ENCODE measurements around the gene ZMYND8. TPM values are rescaled to one million over a fixed set of nuclear protein-coding genes. Genes with fewer than 3 reads are reported as not detected.
"Not testable (repeated sequence)": the region's sequence is repeated elsewhere in the genome, so short reads cannot be mapped to it uniquely, and the experiment has no call there.

ZMYND8 gene
- total RNA-seq, 2 experiments from 2014 or later, result 28.1 to 29.6 TPM

- ChIA-PET CTCF (interaction anchor here (1.3 to 3.2 kb wide), 3 partner anchors 9 to 415 kb away, joined by 5 to 26 read pairs (median 8); no protein-coding TSS in a partner anchor), POLR2A (no interaction called here)
- Mint-ChIP-seq H3K9me3 (no peaks in the 10 kb centered on the region), H3K4me3 (no peak overlapping the region), H3K27me3 (no peaks in the 10 kb centered on the region), H3K36me3 (peaks cover 9% of the 10 kb centered on the region), H3K27ac (no peak overlapping the region), H3K4me1 (ENCODE audit: low read depth) (no peaks in the 10 kb centered on the region)
- DNase-seq, result peak; percentile 12
- intact Hi-C loops (cut with micrococcal nuclease), result no loop called here
These were observed 150.8 kb downstream of the ZMYND8 start for GRCh38 chr20:47205577-47206123.

GRCh38 chr20:47204850-47205122, 151.7 kb downstream of the ZMYND8 start:
- intact Hi-C loops (cut with micrococcal nuclease); POLR2A ChIA-PET; H3K4me1 Mint-ChIP-seq (ENCODE audit: low read depth); H3K36me3 Mint-ChIP-seq; H3K27ac Mint-ChIP-seq; H3K9me3 Mint-ChIP-seq; H3K27me3 Mint-ChIP-seq; DNase-seq; H3K4me3 Mint-ChIP-seq: not testable (repeated sequence)
- CTCF ChIA-PET, result interaction anchor here (1.3 to 3.2 kb wide), 3 partner anchors 8 to 416 kb away, joined by 5 to 26 read pairs (median 8); no protein-coding TSS in a partner anchor

GRCh38 chr20:47204008-47204849, 152.3 kb downstream of the ZMYND8 start:
- CTCF ChIA-PET, result interaction anchor here (1.5 to 1.7 kb wide), 2 partner anchors 8 to 180 kb away, joined by 5 read pairs; no protein-coding TSS in a partner anchor
- intact Hi-C loops (cut with micrococcal nuclease), result no loop called here

GRCh38 chr20:47202733-47203667, 153.5 kb downstream of the ZMYND8 start:
- ChIA-PET POLR2A (interaction anchor here (0.6 kb wide), 1 partner anchor 407 kb away, joined by 3 read pairs; no protein-coding TSS in a partner anchor), CTCF (interaction anchor here (1.5 to 1.8 kb wide), 3 partner anchors 70 to 181 kb away, joined by 5 to 12 read pairs (median 6); no protein-coding TSS in a partner anchor)
- Mint-ChIP-seq H3K4me3 (no peak overlapping the region), H3K36me3 (no peaks in the 10 kb centered on the region), H3K27me3 (peaks cover 2% of the 10 kb centered on the region), H3K9me3 (no peaks in the 10 kb centered on the region), H3K27ac (no peak overlapping the region), H3K4me1 (ENCODE audit: low read depth) (peaks cover 8% of the 10 kb centered on the region)
- no peak for DNase-seq
- intact Hi-C loops (cut with micrococcal nuclease), result no loop called here

More at GRCh38 chr20:47204008-47204849, 152.3 kb downstream of the ZMYND8 start:
- Mint-ChIP-seq H3K4me1 (ENCODE audit: low read depth) (no peaks in the 10 kb centered on the region), H3K27ac (no peak overlapping the region), H3K4me3 (no peak overlapping the region), H3K27me3 (peaks cover 2% of the 10 kb centered on the region), H3K36me3 (no peaks in the 10 kb centered on the region), H3K9me3 (no peaks in the 10 kb centered on the region)
- POLR2A ChIA-PET, result no interaction called here
- no peak for DNase-seq

GRCh38 chr20:47201074-47201730, 155.3 kb downstream of the ZMYND8 start:
- DNase-seq, result no peak
- Mint-ChIP-seq H3K27me3 (peaks cover 2% of the 10 kb centered on the region), H3K27ac (no peak overlapping the region), H3K9me3 (no peaks in the 10 kb centered on the region), H3K4me3 (no peak overlapping the region), H3K4me1 (ENCODE audit: low read depth) (peaks cover 14% of the 10 kb centered on the region), H3K36me3 (no peaks in the 10 kb centered on the region)
- ChIA-PET POLR2A (no interaction called here), CTCF (interaction anchor here (0.8 to 1.8 kb wide), 4 partner anchors 20 to 183 kb away, joined by 3 to 12 read pairs (median 4); no protein-coding TSS in a partner anchor)
- intact Hi-C loops (cut with micrococcal nuclease), result no loop called here

- Mint-ChIP-seq H3K9me3 (no peaks in the 10 kb centered on the region), H3K36me3 (no peaks in the 10 kb centered on the region), H3K27ac (no peak overlapping the region), H3K4me1 (ENCODE audit: low read depth) (peaks cover 15% of the 10 kb centered on the region), H3K4me3 (no peak overlapping the region), H3K27me3 (peaks cover 3% of the 10 kb centered on the region)
- POLR2A ChIA-PET, result interaction anchor here (1.1 to 1.3 kb wide), 4 partner anchors 75 to 288 kb away, joined by 3 to 5 read pairs (median 5); no protein-coding TSS in a partner anchor
- CTCF ChIA-PET, result interaction anchor here (0.7 to 8.2 kb wide), 14 partner anchors 8 to 465 kb away, joined by 3 to 207 read pairs (median 4); no protein-coding TSS in a partner anchor
- intact Hi-C loops (cut with micrococcal nuclease), result loop anchor here (1.0 to 10.0 kb wide), 3 partner anchors 74 to 466 kb away; no protein-coding TSS in a partner anchor
- DNase-seq, result no peak
These were observed 157.4 kb downstream of the ZMYND8 start for GRCh38 chr20:47198996-47199552.

- intact Hi-C loops (cut with micrococcal nuclease), result loop anchor here (1.0 to 10.0 kb wide), 3 partner anchors 75 to 467 kb away; no protein-coding TSS in a partner anchor
- DNase-seq, result peak; percentile 79
- Mint-ChIP-seq H3K4me3 (no peak overlapping the region), H3K4me1 (ENCODE audit: low read depth) (peaks cover 15% of the 10 kb centered on the region), H3K36me3 (no peaks in the 10 kb centered on the region), H3K9me3 (no peaks in the 10 kb centered on the region), H3K27ac (no peak overlapping the region), H3K27me3 (peaks cover 3% of the 10 kb centered on the region)
- ChIA-PET CTCF (interaction anchor here (0.7 to 8.2 kb wide), 19 partner anchors 9 to 466 kb away, joined by 3 to 207 read pairs (median 4); no protein-coding TSS in a partner anchor), POLR2A (interaction anchor here (1.1 to 1.3 kb wide), 4 partner anchors 76 to 289 kb away, joined by 3 to 5 read pairs (median 5); no protein-coding TSS in a partner anchor)
These were observed 158.2 kb downstream of the ZMYND8 start for GRCh38 chr20:47198254-47198671.

- intact Hi-C loops (cut with micrococcal nuclease), result loop anchor here (1.0 to 10.0 kb wide), 3 partner anchors 188 to 468 kb away; no protein-coding TSS in a partner anchor
- CTCF ChIA-PET, result interaction anchor here (0.5 to 8.2 kb wide), 24 partner anchors 9 to 530 kb away, joined by 3 to 207 read pairs (median 3); partner anchors contain the start of gene ZMYND8
- Mint-ChIP-seq H3K36me3 (no peaks in the 10 kb centered on the region), H3K27me3 (peaks cover 3% of the 10 kb centered on the region), H3K4me3 (no peak overlapping the region), H3K4me1 (ENCODE audit: low read depth) (peaks cover 15% of the 10 kb centered on the region), H3K9me3 (no peaks in the 10 kb centered on the region), H3K27ac (no peak overlapping the region)
- POLR2A ChIA-PET, result interaction anchor here (1.0 kb wide), 1 partner anchor 188 kb away, joined by 4 read pairs; no protein-coding TSS in a partner anchor
- peak; percentile 88 for DNase-seq
These were observed 160.1 kb downstream of the ZMYND8 start for GRCh38 chr20:47196091-47197081.

- Mint-ChIP-seq H3K4me1 (ENCODE audit: low read depth) (peaks cover 15% of the 10 kb centered on the region), H3K9me3 (no peaks in the 10 kb centered on the region), H3K27ac (no peak overlapping the region), H3K27me3 (peaks cover 3% of the 10 kb centered on the region), H3K36me3 (no peaks in the 10 kb centered on the region), H3K4me3 (no peak overlapping the region)
- intact Hi-C loops (cut with micrococcal nuclease), result loop anchor here (10.0 kb wide), 2 partner anchors 201 to 469 kb away; no protein-coding TSS in a partner anchor
- POLR2A ChIA-PET, result no interaction called here
- CTCF ChIA-PET, result interaction anchor here (4.6 to 8.2 kb wide), 2 partner anchors 78 to 187 kb away, joined by 64 to 207 read pairs; no protein-coding TSS in a partner anchor
- DNase-seq, result no peak
These were observed 160.9 kb downstream of the ZMYND8 start for GRCh38 chr20:47195573-47195972.

- CTCF ChIA-PET, result interaction anchor here (0.8 to 1.7 kb wide), 3 partner anchors 81 to 472 kb away, joined by 3 to 7 read pairs (median 4); no protein-coding TSS in a partner anchor
- Mint-ChIP-seq H3K4me3 (no peak overlapping the region), H3K9me3 (no peaks in the 10 kb centered on the region), H3K27ac (no peak overlapping the region), H3K27me3 (peaks cover 12% of the 10 kb centered on the region), H3K4me1 (ENCODE audit: low read depth) (peaks cover 16% of the 10 kb centered on the region), H3K36me3 (no peaks in the 10 kb centered on the region)
- DNase-seq, result no peak
- intact Hi-C loops (cut with micrococcal nuclease), result loop anchor here (10.0 kb wide), 2 partner anchors 197 to 473 kb away; no protein-coding TSS in a partner anchor
- POLR2A ChIA-PET, result no interaction called here
These were observed 164.5 kb downstream of the ZMYND8 start for GRCh38 chr20:47191956-47192355.
